Lung (tissue), 12 donors: ENCODE measurements around the gene NAV2. TPM values are rescaled to one million over a fixed set of nuclear protein-coding genes. Genes with fewer than 3 reads are reported as not detected.
"Not testable (repeated sequence)": the region's sequence is repeated elsewhere in the genome, so short reads cannot be mapped to it uniquely, and the experiment has no call there.

ENCODE experiments used
- ATAC-seq: fragments of 200-7000 bp; cut with Tn5 transposase; one replicate; pipeline ENCODE4 v1.9.1; 2020; ENCODE audit warnings: moderate number of reproducible peaks; ENCODE audit not compliant: insufficient read depth, low FRiP score
- DNase-seq, 3 donors: peaks; one replicate each; pipeline ENCODE4 v3.0.0-alpha.2; 2013 to 2017
- H3K27ac ChIP-seq, 2 donors: one replicate each; pipeline ENCODE4 v1.5.1; 2013; ENCODE audit warnings: mild to moderate bottlenecking in 2 of 2, moderate library complexity in 2 of 2, control low read depth in 1 of 2, inconsistent platforms in 1 of 2, low read depth in 1 of 2, low read length in 1 of 2
- H3K27me3 ChIP-seq, 3 donors: one replicate each; pipeline ENCODE4 v1.5.1; 2013; ENCODE audit warnings: low read length in 2 of 3; ENCODE audit not compliant: control insufficient read depth in 3 of 3, insufficient read depth in 3 of 3
- H3K36me3 ChIP-seq, 4 donors: one replicate each; pipeline ENCODE4 v1.5.1; 2013; ENCODE audit warnings: low read length in 4 of 4, mild to moderate bottlenecking in 1 of 4, moderate library complexity in 1 of 4; ENCODE audit not compliant: control insufficient read depth in 4 of 4, insufficient read depth in 4 of 4
- H3K4me1 ChIP-seq, 5 donors: one replicate each; pipeline ENCODE4 v1.5.1; 2013; ENCODE audit warnings: low read length in 5 of 5, mild to moderate bottlenecking in 2 of 5, moderate library complexity in 1 of 5; ENCODE audit not compliant: control insufficient read depth in 5 of 5, insufficient read depth in 5 of 5
- H3K4me3 ChIP-seq: one replicate; pipeline ENCODE4 v1.5.1; 2013; ENCODE audit warnings: mild to moderate bottlenecking, control low read depth, moderate library complexity
- H3K9ac ChIP-seq, 2 donors: one replicate each; pipeline ENCODE4 v1.5.1; 2013; ENCODE audit warnings: low read length in 2 of 2, control low read depth in 1 of 2; ENCODE audit not compliant: insufficient read depth in 1 of 2
- H3K9me3 ChIP-seq, 4 donors: one replicate each; pipeline ENCODE4 v1.5.1; 2013; ENCODE audit warnings: low read length in 3 of 4, mild to moderate bottlenecking in 1 of 4, moderate library complexity in 1 of 4; ENCODE audit not compliant: control insufficient read depth in 4 of 4, insufficient read depth in 3 of 4
- CTCF ChIP-seq: IDR thresholded peaks from 2 replicates; pipeline ENCODE4 v1.5.1; 2012; ENCODE audit warnings: mild to moderate bottlenecking; ENCODE audit errors: control extremely low read depth, extremely low read depth
- WGBS, 2 donors: extraction: QIAGEN DNeasy Blood & Tissue Kit; methylation state at CpG; one replicate each; pipeline ENCODE4 v1.1.7; 2013; 5-methylcytosine and 5-hydroxymethylcytosine counted together
- polyA plus RNA-seq, 2 donors: library from polyadenylated mRNA; stranded (reverse); fragments of 200-250 nt; gene quantifications; one replicate each; pipeline ENCODE4 v1.2.1, GENCODE V29; 2013
- total RNA-seq, 2 donors: library from RNA; depleted of rRNA in 1 of 2; stranded (reverse); fragments of >200 nt in 1 of 2; gene quantifications; one replicate each; pipeline ENCODE4 v1.2.1, GENCODE V29; 2014 to 2021
- donor health status: control.
- donor health status: control.
- donor health status: Bipolar disorder and iron deficiency.
- donor health status: healthy.
- donor health status: DM: yes; HTN: yes; CAD: no.

The NAV2 gene
- total and polyA plus RNA-seq, 4 donors: 6.8 to 47.9 (median 20.2) TPM

GRCh38 chr11:20125927-20126326 is 413.3 kb downstream of the NAV2 start:
- Histone ChIP-seq H3K27ac (no peak overlapping the region), H3K9ac (no peak overlapping the region), H3K4me3 (no peak overlapping the region), H3K4me1 (no peaks in the 10 kb centered on the region), H3K36me3 (no peaks in the 10 kb centered on the region), H3K27me3 (no peaks in the 10 kb centered on the region), H3K9me3 (peaks cover 0 to 2% (median 0%) of the 10 kb centered on the region in 4 donors)
- WGBS, 2 donors: 79 to 82% methylated on average over 6 of the region's 6 CpGs
- ATAC-seq: no peak
- TF ChIP-seq CTCF: no peak
- DNase-seq: no peak

GRCh38 chr11:20126724-20127123 is 414.1 kb downstream of the NAV2 start:
- ATAC-seq (no peak), DNase-seq (no peak)
- Histone ChIP-seq H3K36me3 (no peaks in the 10 kb centered on the region), H3K9me3 (peaks cover 0 to 2% (median 0%) of the 10 kb centered on the region in 4 donors), H3K4me1 (peaks cover 0 to 3% (median 0%) of the 10 kb centered on the region in 5 donors), H3K9ac (no peak overlapping the region), H3K27me3 (peaks cover 0 to 4% (median under 1%) of the 10 kb centered on the region in 3 donors), H3K27ac (no peak overlapping the region), H3K4me3 (no peak overlapping the region)
- WGBS, 2 donors: 83 to 89% methylated on average over 8 of the region's 8 CpGs
- TF ChIP-seq CTCF: no peak

- 62 to 64% methylated on average over 16 of the region's 16 CpGs for WGBS, 2 donors
- TF ChIP-seq CTCF: peak; percentile 82
- Histone ChIP-seq H3K4me3 (no peak overlapping the region), H3K27me3 (peaks cover 0 to 10% (median 8%) of the 10 kb centered on the region in 3 donors), H3K36me3 (no peaks in the 10 kb centered on the region), H3K27ac (no peak overlapping the region), H3K4me1 (peaks cover 0 to 7% (median 0%) of the 10 kb centered on the region in 5 donors), H3K9ac (no peak overlapping the region), H3K9me3 (peaks cover 0 to 2% (median 0%) of the 10 kb centered on the region in 4 donors)
- ATAC-seq: peak; percentile 81
- DNase-seq: peak; percentile 73 to 79 (median 79)
Observed at GRCh38 chr11:20127671-20128527, 415.3 kb downstream of the NAV2 start.

- peaks cover 0 to 13% (median 8%) of the 10 kb centered on the region in 3 donors for H3K27me3 ChIP-seq
- H3K9me3 ChIP-seq, H3K36me3 ChIP-seq, ATAC-seq, H3K4me3 ChIP-seq, H3K4me1 ChIP-seq, DNase-seq, H3K9ac ChIP-seq, H3K27ac ChIP-seq: not testable (repeated sequence)
- 86 to 92% methylated on average over 7 of the region's 7 CpGs for WGBS, 2 donors
Observed at GRCh38 chr11:20128528-20128825, 415.8 kb downstream of the NAV2 start.
